Neural cell (in vitro differentiated cells): ENCODE results near the gene COPS4. TPM values are rescaled to one million over a fixed set of nuclear protein-coding genes. Genes with fewer than 3 reads are reported as not detected.
A peak's percentile ranks its signal among the peaks of the same experiment; 100 is the strongest.

ENCODE experiments used
- H2AFZ ChIP-seq: fragments of 200-600, 300-800 bp; sonication (generic), shearing (Covaris generic); 2 replicates; pipeline ENCODE4 v1.6.0; 2014; ENCODE audit warnings: low read depth, mild to moderate bottlenecking, antibody characterized with exemption, low read length, moderate library complexity
- H3F3A ChIP-seq: fragments of 200-600 bp; shearing (Covaris generic); 2 replicates; pipeline ENCODE4 v1.6.1; 2016; ENCODE audit warnings: mild to moderate bottlenecking, moderate library complexity, mixed read lengths, antibody characterized with exemption, low read length; ENCODE audit not compliant: insufficient read depth, poor library complexity, severe bottlenecking
- H3K27ac ChIP-seq: fragments of 200-600, 300-800 bp; sonication (generic), shearing (Covaris generic); 2 replicates; pipeline ENCODE4 v1.5.1; 2014; ENCODE audit warnings: mild to moderate bottlenecking, low read length, moderate library complexity
- H3K27me3 ChIP-seq: fragments of 300-800, 200-600 bp; sonication (generic), shearing (Covaris generic); 2 replicates; pipeline ENCODE4 v1.6.0; 2014; ENCODE audit warnings: mild to moderate bottlenecking, low read depth, low read length, moderate library complexity; ENCODE audit not compliant: insufficient read depth
- H3K36me3 ChIP-seq: fragments of 300-800, 200-600 bp; sonication (generic), shearing (Covaris generic); 2 replicates; pipeline ENCODE4 v1.5.1; 2014; ENCODE audit warnings: mild to moderate bottlenecking, antibody characterized with exemption, low read length, moderate library complexity; ENCODE audit not compliant: insufficient read depth
- H3K4me2 ChIP-seq: fragments of 300-800, 200-600 bp; sonication (generic), shearing (Covaris generic); 2 replicates; pipeline ENCODE4 v1.6.0; 2014; ENCODE audit warnings: mild to moderate bottlenecking, low read length
- H3K4me3 ChIP-seq: fragments of 300-800, 200-600 bp; sonication (generic), shearing (Covaris generic); 2 replicates; pipeline ENCODE4 v1.5.1; 2014; ENCODE audit warnings: mild to moderate bottlenecking, low read length, moderate library complexity
- H3K79me2 ChIP-seq: fragments of 200-600 bp; shearing (Covaris generic); replicated peaks from 2 replicates; pipeline ENCODE4 v1.6.0; 2014; ENCODE audit warnings: mild to moderate bottlenecking, low read length, moderate library complexity; ENCODE audit not compliant: insufficient read depth
- H3K9ac ChIP-seq: fragments of 300-800, 200-600 bp; sonication (generic), shearing (Covaris generic); 2 replicates; pipeline ENCODE4 v1.6.1; 2016; ENCODE audit warnings: mild to moderate bottlenecking, low read length, mixed read lengths
- H3K9me2 ChIP-seq: fragments of 200-600 bp; shearing (Covaris generic); 2 replicates; pipeline ENCODE4 v1.6.1; 2016; ENCODE audit warnings: mild to moderate bottlenecking, low read length, mixed read lengths; ENCODE audit not compliant: insufficient read depth
- H3K9me3 ChIP-seq: fragments of 200-600, 300-800 bp; sonication (generic), shearing (Covaris generic); 2 replicates; pipeline ENCODE4 v1.6.1; 2016; ENCODE audit warnings: mild to moderate bottlenecking, mixed run types, low read length, moderate library complexity, mixed read lengths
- H4K20me1 ChIP-seq: fragments of 200-600 bp; shearing (Covaris generic); 2 replicates; pipeline ENCODE4 v1.6.1; 2016; ENCODE audit warnings: mild to moderate bottlenecking, mixed run types; ENCODE audit not compliant: insufficient read depth
- CTCF ChIP-seq: fragments of 450-650 bp; IDR thresholded peaks from 2 replicates; pipeline ENCODE4 v1.5.1; 2014; ENCODE audit warnings: antibody characterized with exemption, mild to moderate bottlenecking, moderate library complexity; ENCODE audit not compliant: poor library complexity, severe bottlenecking
- EP300 ChIP-seq: fragments of 450-650 bp; conservative IDR thresholded peaks from 2 replicates; pipeline ENCODE4 v1.6.1; 2014; ENCODE audit warnings: antibody characterized with exemption, mild to moderate bottlenecking, moderate library complexity; ENCODE audit not compliant: poor library complexity, severe bottlenecking
- EZH2 ChIP-seq: fragments of 200-600, 300-800 bp; shearing (Covaris generic), sonication (generic); IDR thresholded peaks from 2 replicates; pipeline ENCODE4 v1.6.1; 2014; ENCODE audit warnings: antibody characterized with exemption, low read length, borderline replicate concordance, mild to moderate bottlenecking; ENCODE audit not compliant: insufficient read depth, poor library complexity, severe bottlenecking
- MXI1 ChIP-seq: fragments of 450-650 bp; conservative IDR thresholded peaks from 2 replicates; pipeline ENCODE4 v1.6.1; 2014; ENCODE audit warnings: antibody characterized with exemption, mild to moderate bottlenecking; ENCODE audit not compliant: poor library complexity, severe bottlenecking
- POLR2AphosphoS5 ChIP-seq: IDR thresholded peaks from 2 replicates; pipeline ENCODE4 v1.6.1; 2012
- RAD21 ChIP-seq: fragments of 450-650 bp; conservative IDR thresholded peaks from 2 replicates; pipeline ENCODE4 v1.6.1; 2014; ENCODE audit warnings: antibody characterized with exemption, mild to moderate bottlenecking, moderate library complexity
- REST ChIP-seq: IDR thresholded peaks from 2 replicates; pipeline ENCODE4 v1.6.1; 2012; ENCODE audit warnings: borderline replicate concordance
- SMC3 ChIP-seq: fragments of 450-650 bp; conservative IDR thresholded peaks from 2 replicates; pipeline ENCODE4 v1.6.1; 2014; ENCODE audit warnings: antibody characterized with exemption, mild to moderate bottlenecking, moderate library complexity; ENCODE audit not compliant: poor library complexity
- TAF1 ChIP-seq: IDR thresholded peaks from 2 replicates; pipeline ENCODE4 v1.6.1; 2012; ENCODE audit warnings: low read depth
- polyA plus RNA-seq: library from polyadenylated mRNA; depleted of rRNA; stranded (reverse); fragments of >200 nt; gene quantifications from 2 replicates; pipeline ENCODE4 v1.2.3, GENCODE V29; 2014

Gene COPS4
- polyA plus RNA-seq, 1 donor from 2014 or later: 77.7 TPM

- Histone ChIP-seq H3K79me2 (peaks cover 25% of the 10 kb centered on the region), H3K9me2 (no peaks in the 10 kb centered on the region), H3K27me3 (no peaks in the 10 kb centered on the region), H2AFZ (no peak overlapping the region), H3K27ac (no peak overlapping the region), H3K9ac (peak overlapping the region; percentile 58), H3K36me3 (no peaks in the 10 kb centered on the region), H3K4me2 (peak overlapping the region; percentile 85), H3F3A (peaks cover 14% of the 10 kb centered on the region), H3K4me3 (peak overlapping the region; percentile 91), H4K20me1 (no peaks in the 10 kb centered on the region), H3K9me3 (no peaks in the 10 kb centered on the region)
- no peak for TF ChIP-seq RAD21
- no peak for TF ChIP-seq SMC3
- TF ChIP-seq CTCF: no peak
- no peak for TF ChIP-seq REST
- TF ChIP-seq TAF1: no peak
- TF ChIP-seq POLR2AphosphoS5: no peak
- TF ChIP-seq EP300: no peak
- TF ChIP-seq MXI1: no peak
- TF ChIP-seq EZH2: no peak
Measured at GRCh38 chr4:83011689-83012199, 23.2 kb upstream of the COPS4 start.

- Histone ChIP-seq H3F3A (peaks cover 14% of the 10 kb centered on the region), H2AFZ (no peak overlapping the region), H3K4me3 (peak overlapping the region; percentile 91), H3K27ac (no peak overlapping the region), H3K9ac (peak overlapping the region; percentile 58), H3K36me3 (no peaks in the 10 kb centered on the region), H3K4me2 (peak overlapping the region; percentile 85), H4K20me1 (no peaks in the 10 kb centered on the region), H3K79me2 (peaks cover 20% of the 10 kb centered on the region), H3K9me2 (no peaks in the 10 kb centered on the region), H3K27me3 (no peaks in the 10 kb centered on the region), H3K9me3 (no peaks in the 10 kb centered on the region)
- TF ChIP-seq EP300 (no peak), POLR2AphosphoS5 (no peak), REST (no peak), SMC3 (no peak), MXI1 (no peak), RAD21 (no peak), CTCF (no peak), TAF1 (no peak), EZH2 (no peak)
Measured at GRCh38 chr4:83012200-83012686, 22.7 kb upstream of the COPS4 start.
